Measurements from ENCODE around the gene GPATCH8. TPM values are rescaled to one million over a fixed set of nuclear protein-coding genes. Genes with fewer than 3 reads are reported as not detected.

Gene GPATCH8
- total RNA-seq, 4 donors from 2014 or later, result 33.8 to 49.3 (median 39.1) TPM

GRCh38 chr17:44381810-44382305, 121.3 kb downstream of the GPATCH8 start:
- TF ChIP-seq, protein P1, sequence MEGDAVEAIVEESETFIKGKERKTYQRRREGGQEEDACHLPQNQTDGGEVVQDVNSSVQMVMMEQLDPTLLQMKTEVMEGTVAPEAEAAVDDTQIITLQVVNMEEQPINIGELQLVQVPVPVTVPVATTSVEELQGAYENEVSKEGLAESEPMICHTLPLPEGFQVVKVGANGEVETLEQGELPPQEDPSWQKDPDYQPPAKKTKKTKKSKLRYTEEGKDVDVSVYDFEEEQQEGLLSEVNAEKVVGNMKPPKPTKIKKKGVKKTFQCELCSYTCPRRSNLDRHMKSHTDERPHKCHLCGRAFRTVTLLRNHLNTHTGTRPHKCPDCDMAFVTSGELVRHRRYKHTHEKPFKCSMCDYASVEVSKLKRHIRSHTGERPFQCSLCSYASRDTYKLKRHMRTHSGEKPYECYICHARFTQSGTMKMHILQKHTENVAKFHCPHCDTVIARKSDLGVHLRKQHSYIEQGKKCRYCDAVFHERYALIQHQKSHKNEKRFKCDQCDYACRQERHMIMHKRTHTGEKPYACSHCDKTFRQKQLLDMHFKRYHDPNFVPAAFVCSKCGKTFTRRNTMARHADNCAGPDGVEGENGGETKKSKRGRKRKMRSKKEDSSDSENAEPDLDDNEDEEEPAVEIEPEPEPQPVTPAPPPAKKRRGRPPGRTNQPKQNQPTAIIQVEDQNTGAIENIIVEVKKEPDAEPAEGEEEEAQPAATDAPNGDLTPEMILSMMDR (IDR thresholded peaks at IDR 0.05; ENCODE audit: low read depth), result no peak

GRCh38 chr17:44380767-44381166, 122.4 kb downstream of the GPATCH8 start:
- TF ChIP-seq, protein P1 (IDR thresholded peaks at IDR 0.05; ENCODE audit: low read depth), result no peak

DNA sequence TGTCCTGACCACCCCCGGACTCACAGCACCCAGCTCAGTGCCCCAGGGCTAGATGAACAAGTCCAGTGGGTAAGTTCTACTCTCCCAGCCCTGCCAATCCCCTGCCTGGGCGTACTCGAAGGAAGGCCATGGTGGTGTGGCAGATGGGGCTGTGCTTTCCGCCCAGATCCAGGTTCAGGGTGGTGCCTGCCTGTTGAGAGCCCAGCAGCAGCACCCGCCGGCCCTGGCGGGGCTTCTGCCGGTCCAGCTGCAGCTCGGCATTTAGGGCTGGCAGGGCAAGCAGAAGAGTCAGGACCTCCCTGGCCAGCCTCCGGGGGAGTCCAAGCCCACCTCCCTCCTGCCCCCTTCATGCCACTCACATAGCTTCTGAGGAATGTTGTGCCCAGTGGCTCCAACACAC, 123.3 kb downstream of the GPATCH8 start:
- TF ChIP-seq, protein P1 (IDR thresholded peaks at IDR 0.05; ENCODE audit: low read depth), result no peak

DNA sequence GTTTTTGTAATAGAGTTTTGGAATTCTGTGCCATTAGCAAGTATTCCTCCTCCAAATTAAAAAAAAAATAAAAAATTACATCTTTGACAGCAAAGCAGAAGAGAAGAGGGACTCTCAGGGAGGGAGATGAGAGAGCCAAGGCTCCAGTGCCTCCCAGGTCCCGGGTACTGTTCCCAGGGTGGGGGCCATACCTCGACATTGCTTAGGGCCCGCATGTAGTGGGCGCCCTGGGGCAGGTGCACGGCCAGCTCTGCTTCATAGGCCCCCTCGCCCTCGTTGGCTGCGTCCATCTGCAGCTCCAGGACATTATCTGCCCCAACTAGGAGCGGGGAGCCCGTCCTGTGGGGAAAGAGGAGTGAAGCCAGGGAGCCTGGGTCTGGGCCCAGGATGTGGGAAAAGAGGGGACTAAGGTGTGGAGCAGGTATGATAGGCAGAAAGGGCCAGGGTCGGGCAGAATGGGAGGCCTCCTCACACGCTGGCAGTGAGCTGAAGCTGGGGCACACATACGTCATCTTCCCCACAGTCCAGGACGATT, 125.0 kb downstream of the GPATCH8 start:
- TF ChIP-seq, protein P1 (IDR thresholded peaks at IDR 0.05; ENCODE audit: low read depth), result no peak

DNA sequence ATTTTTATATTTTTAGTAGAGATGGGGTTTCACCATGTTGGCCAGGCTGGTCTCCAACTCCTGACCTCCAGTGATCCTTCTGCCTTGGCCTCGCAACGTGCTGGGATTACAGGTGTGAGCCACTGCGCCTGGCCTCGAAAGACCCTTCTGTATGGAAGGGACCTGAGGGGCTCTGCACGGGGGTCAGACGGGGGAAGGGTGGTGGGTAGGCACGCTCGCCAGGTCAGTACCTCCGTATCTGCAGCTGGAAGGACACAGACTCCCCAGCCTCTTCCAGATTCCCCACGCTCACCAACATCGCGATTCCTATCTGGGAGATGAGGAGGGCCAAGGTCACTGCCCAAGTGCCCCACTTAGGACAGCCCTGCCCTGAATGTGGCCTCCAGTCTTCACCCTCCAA, 126.4 kb downstream of the GPATCH8 start:
- TF ChIP-seq, protein P1 (IDR thresholded peaks at IDR 0.05; ENCODE audit: low read depth), result no peak

- TF ChIP-seq, protein P1 (IDR thresholded peaks at IDR 0.05; ENCODE audit: low read depth), result no peak
Measured at GRCh38 chr17:44376124-44376523, 127.1 kb downstream of the GPATCH8 start.

DNA sequence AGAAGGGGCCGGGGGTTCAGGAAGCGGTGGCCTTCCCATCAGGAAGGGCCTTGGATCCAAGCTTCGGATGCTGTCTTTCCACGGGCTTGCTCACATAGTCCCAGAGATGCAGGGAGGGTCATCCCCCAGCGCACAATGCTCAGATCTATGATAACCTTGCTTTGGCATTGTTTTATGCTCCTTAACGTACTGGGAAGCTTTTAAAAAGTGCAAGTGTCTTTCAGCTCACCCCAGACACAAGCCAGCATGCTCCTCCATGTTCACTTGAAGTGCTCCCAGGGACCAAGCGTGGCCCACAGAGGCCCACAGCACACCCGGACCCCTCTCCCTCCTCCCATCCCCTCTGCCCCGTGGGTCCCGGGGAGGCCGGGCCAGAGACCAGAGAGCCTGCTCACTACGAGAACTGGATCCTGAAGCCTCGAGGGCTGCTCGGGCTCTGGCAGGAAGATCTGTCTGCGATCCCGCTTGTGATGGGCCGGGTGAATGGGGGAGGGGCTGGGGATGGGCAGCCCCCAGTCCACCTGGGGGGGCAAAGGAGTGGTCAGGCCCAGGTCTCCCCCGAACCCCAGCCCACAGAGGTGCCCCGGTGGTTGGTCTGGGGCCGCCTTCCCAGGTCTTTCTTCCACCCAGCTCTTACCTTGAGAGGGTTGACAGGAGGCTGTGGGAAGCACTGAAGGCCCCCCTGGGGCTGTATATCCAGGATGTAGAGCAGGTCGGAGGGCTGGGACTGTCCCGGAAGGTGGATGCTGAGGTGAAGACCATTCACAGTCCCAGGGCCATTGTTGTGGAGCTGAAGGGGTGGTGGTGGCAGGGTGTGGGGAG, 127.8 kb downstream of the GPATCH8 start:
- TF ChIP-seq, protein P1 (IDR thresholded peaks at IDR 0.05; ENCODE audit: low read depth), result no peak
